Bronchial epithelial cell (primary cell): ENCODE measurements around the gene HOXA1. TPM values are rescaled to one million over a fixed set of nuclear protein-coding genes. Genes with fewer than 3 reads are reported as not detected.
A peak's percentile ranks its signal among the peaks of the same experiment; 100 is the strongest.

Experiments used
- DNase-seq: peaks from one replicate; pipeline ENCODE4 v3.0.0-alpha.2; 2010; ENCODE audit warnings: low read depth
- FAIRE-seq: peaks from 2 replicates; lab custom pipeline; 2011; peaks lifted over from hg19 to GRCh38; lab: Jason Lieb, UNC
- H3K27me3 ChIP-seq: 2 replicates; pipeline ENCODE4 v1.5.1; 2011; ENCODE audit warnings: low read length; ENCODE audit not compliant: control insufficient read depth, insufficient read depth
- H3K36me3 ChIP-seq: 2 replicates; pipeline ENCODE4 v1.5.1; 2011; ENCODE audit warnings: low read length; ENCODE audit not compliant: control insufficient read depth, insufficient read depth
- H3K4me3 ChIP-seq: 2 replicates; pipeline ENCODE4 v1.5.1; 2011; ENCODE audit warnings: mild to moderate bottlenecking, low read depth, low read length, control low read depth
- CTCF ChIP-seq: IDR thresholded peaks from 2 replicates; pipeline ENCODE4 v1.5.1; 2011; ENCODE audit warnings: mild to moderate bottlenecking, moderate library complexity, low read length, control low read depth, inconsistent platforms; ENCODE audit not compliant: insufficient read depth, severe bottlenecking
- total RNA-seq: library from RNA; depleted of rRNA; stranded (reverse); fragments of >200 nt; gene quantifications from 2 replicates; pipeline ENCODE4 v1.2.1, GENCODE V29; 2014

HOXA1 gene
- total RNA-seq, 1 donor from 2014 or later: 0.26 TPM

GRCh38 chr7:27099453-27100370 lies 3.9 kb upstream of the HOXA1 start:
- H3K36me3 ChIP-seq: no peaks in the 10 kb centered on the region
- no peak overlapping the region for H3K4me3 ChIP-seq
- TF ChIP-seq CTCF: no peak
- H3K27me3 ChIP-seq: peaks cover 48% of the 10 kb centered on the region
- no peak for DNase-seq
- FAIRE-seq: no peak

- FAIRE-seq (no peak), DNase-seq (no peak)
- TF ChIP-seq CTCF: no peak
- Histone ChIP-seq H3K4me3 (no peak overlapping the region), H3K36me3 (no peaks in the 10 kb centered on the region), H3K27me3 (peaks cover 43% of the 10 kb centered on the region)
These were observed 3.0 kb upstream of the HOXA1 start for GRCh38 chr7:27098578-27099451.

DNA sequence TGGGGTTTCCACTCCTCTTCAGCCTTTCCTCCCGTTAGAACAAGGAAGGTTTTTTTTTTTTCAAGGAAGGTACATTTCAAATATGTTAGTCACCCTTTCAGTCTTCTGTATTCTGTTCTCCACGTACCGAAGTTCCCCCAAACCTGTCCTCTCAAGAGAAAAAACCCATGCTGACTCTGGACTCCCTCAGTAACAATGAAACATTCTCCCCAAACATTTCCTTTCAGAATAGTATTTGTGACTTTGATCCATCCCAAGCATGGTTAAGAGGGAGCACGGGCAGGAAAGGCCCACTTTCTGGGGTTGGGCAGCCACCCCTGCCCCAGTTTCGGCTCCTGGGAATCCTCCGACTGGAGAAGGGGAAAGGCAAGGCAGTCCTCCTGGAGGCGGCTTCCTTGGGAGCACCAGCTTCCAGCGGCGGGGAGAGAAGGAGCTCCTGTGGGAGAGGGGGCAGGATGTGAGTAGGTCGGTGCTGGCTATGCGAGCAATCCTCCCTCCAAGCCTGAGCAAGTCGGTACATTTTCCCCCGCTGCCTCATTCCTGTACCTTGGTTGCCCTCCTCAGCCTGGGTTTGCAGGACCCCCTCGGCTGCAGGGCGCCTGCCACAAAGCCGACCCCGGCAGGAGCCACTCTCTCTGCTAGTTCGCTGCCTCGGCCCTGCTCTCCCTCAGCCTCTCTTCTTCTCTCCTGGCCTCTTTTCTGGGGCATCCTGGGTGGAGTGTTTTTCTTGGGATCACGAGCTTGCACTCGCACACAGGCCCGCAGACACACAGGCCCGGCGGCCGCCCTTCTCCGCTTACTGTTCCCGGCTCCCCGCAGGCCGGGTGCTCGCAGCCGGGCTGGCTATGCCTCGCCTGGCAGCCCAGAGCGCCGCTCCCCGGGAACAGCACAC lies 2.1 kb upstream of the HOXA1 start:
- DNase-seq (peak; percentile 59), FAIRE-seq (no peak)
- H3K4me3 ChIP-seq: no peak overlapping the region
- no peaks in the 10 kb centered on the region for H3K36me3 ChIP-seq
- no peak for TF ChIP-seq CTCF
- peaks cover 35% of the 10 kb centered on the region for H3K27me3 ChIP-seq

- H3K27me3 ChIP-seq: peaks cover 33% of the 10 kb centered on the region
- peak overlapping the region; percentile 58 for H3K4me3 ChIP-seq
- no peaks in the 10 kb centered on the region for H3K36me3 ChIP-seq
- DNase-seq (no peak), FAIRE-seq (no peak)
- TF ChIP-seq CTCF: peak; percentile 1
These were observed 1.1 kb upstream of the HOXA1 start for GRCh38 chr7:27096768-27097514.
